MCF 10A (cell line): Measurements from ENCODE around the gene VPS25. TPM values are rescaled to one million over a fixed set of nuclear protein-coding genes. Genes with fewer than 3 reads are reported as not detected.

Experiments used
- BruUV-seq: library from RNA; stranded (reverse); fragments of 400-500 nt; replicated peaks from 2 replicates; lab custom pipeline; 2021; lab: Mats Ljungman, UMichigan
- CTCF ChIA-PET: fragments of 300-600 bp; sonication (Branson Sonifier 250); formaldehyde crosslinking; extraction: SDS; loops from one replicate; lab custom pipeline; 2021; ENCODE audit warnings: antibody characterized with exemption, inconsistent platforms; lab: Yijun Ruan, JAX
- POLR2A ChIA-PET: fragments of 300-600, 350-650 bp; sonication (Branson Sonifier 250); formaldehyde crosslinking; extraction: SDS; loops from one replicate; lab custom pipeline; 2020; ENCODE audit warnings: antibody characterized with exemption, inconsistent platforms; lab: Yijun Ruan, JAX
- DNase-seq: peaks from one replicate; pipeline ENCODE4 v3.0.0-alpha.2; 2018; ENCODE audit not compliant: unreplicated experiment
- H3K27ac Mint-ChIP-seq: one replicate; pipeline ENCODE4 v1.8.0; 2022; ENCODE audit warnings: mild to moderate bottlenecking, low read depth, mixed read lengths; ENCODE audit not compliant: unreplicated experiment
- H3K27me3 Mint-ChIP-seq: one replicate; pipeline ENCODE4 v1.8.0; 2022; ENCODE audit warnings: mixed read lengths; ENCODE audit not compliant: insufficient read depth, unreplicated experiment
- H3K36me3 Mint-ChIP-seq: one replicate; pipeline ENCODE4 v1.8.0; 2022; ENCODE audit warnings: mild to moderate bottlenecking, moderate library complexity, mixed read lengths; ENCODE audit not compliant: insufficient read depth, unreplicated experiment
- H3K4me1 Mint-ChIP-seq: one replicate; pipeline ENCODE4 v1.8.0; 2022; ENCODE audit warnings: mixed read lengths; ENCODE audit not compliant: insufficient read depth, unreplicated experiment
- H3K4me3 Mint-ChIP-seq: one replicate; pipeline ENCODE4 v1.8.0; 2022; ENCODE audit warnings: mild to moderate bottlenecking, moderate library complexity, mixed read lengths; ENCODE audit not compliant: unreplicated experiment
- H3K9me3 Mint-ChIP-seq: one replicate; pipeline ENCODE4 v1.8.0; 2022; ENCODE audit warnings: mixed read lengths; ENCODE audit not compliant: unreplicated experiment
- CTCF ChIP-seq: fragments of 200-600 bp; IDR thresholded peaks from one replicate; pipeline ENCODE4 v1.8.0; 2022; ENCODE audit warnings: antibody characterized with exemption, mild to moderate bottlenecking; ENCODE audit not compliant: unreplicated experiment
- intact Hi-C: fragments of 100-400 bp; cut with micrococcal nuclease; formaldehyde crosslinking; loops from 2 replicates; pipeline ENCODE4 v1.14.1; 2022
- total RNA-seq: library from RNA; stranded (reverse); gene quantifications from 2 replicates; pipeline ENCODE4 v1.2.3, GENCODE V29; 2022

The VPS25 gene
- total RNA-seq, 1 experiment from 2014 or later = 84.3 TPM

GRCh38 chr17:42743595-42744282 is 29.5 kb upstream of the VPS25 start:
- peak overlapping the region; percentile 96 for H3K27ac Mint-ChIP-seq
- peaks cover 6% of the 10 kb centered on the region for H3K36me3 Mint-ChIP-seq
- H3K4me3 Mint-ChIP-seq = peak overlapping the region; percentile 91
- intact Hi-C loops = loop anchor here (2.0 kb wide), 1 partner anchor 19 kb away; no protein-coding TSS in a partner anchor
- no TSS peak for BruUV-seq
- TF ChIP-seq CTCF = no peak
- H3K27me3 Mint-ChIP-seq = no peaks in the 10 kb centered on the region
- CTCF ChIA-PET = interaction anchor here (0.5 to 1.3 kb wide), 8 partner anchors 11 to 740 kb away, joined by 3 to 5 read pairs (median 4); partner anchors contain the start of gene DHX8
- no peaks in the 10 kb centered on the region for H3K9me3 Mint-ChIP-seq
- POLR2A ChIA-PET = interaction anchor here (0.6 to 2.2 kb wide), 10 partner anchors 8 to 944 kb away, joined by 3 to 10 read pairs (median 4); partner anchors contain the start of genes BECN1, PSMC3IP, RETREG3 and TUBG1
- peaks cover 10% of the 10 kb centered on the region for H3K4me1 Mint-ChIP-seq
- DNase-seq = no peak

- ChIA-PET CTCF (interaction anchor here (1.2 to 1.3 kb wide), 2 partner anchors 19 to 23 kb away, joined by 4 to 5 read pairs; no protein-coding TSS in a partner anchor), POLR2A (interaction anchor here (0.8 to 2.2 kb wide), 8 partner anchors 9 to 167 kb away, joined by 3 to 10 read pairs (median 4); partner anchors contain the start of genes BECN1, PSMC3IP, RETREG3 and TUBG1)
- Mint-ChIP-seq H3K4me3 (peak overlapping the region; percentile 91), H3K27me3 (no peaks in the 10 kb centered on the region), H3K36me3 (peaks cover 6% of the 10 kb centered on the region), H3K27ac (peak overlapping the region; percentile 96), H3K4me1 (peaks cover 10% of the 10 kb centered on the region), H3K9me3 (no peaks in the 10 kb centered on the region)
- DNase-seq = peak; percentile 64
- TF ChIP-seq CTCF = peak; percentile 5
- intact Hi-C loops = loop anchor here (2.0 kb wide), 1 partner anchor 18 kb away; no protein-coding TSS in a partner anchor
- TSS peak; percentile 35 for BruUV-seq
These were observed 28.9 kb upstream of the VPS25 start for GRCh38 chr17:42744283-42744805.

- Mint-ChIP-seq H3K36me3 (peaks cover 6% of the 10 kb centered on the region), H3K27me3 (no peaks in the 10 kb centered on the region), H3K27ac (peak within 1 kb of the TSS; percentile 96), H3K9me3 (no peaks in the 10 kb centered on the region), H3K4me1 (peaks cover 10% of the 10 kb centered on the region), H3K4me3 (peak within 1 kb of the TSS; percentile 91)
- BruUV-seq = no TSS peak
- ChIA-PET CTCF (no interaction called here), POLR2A (interaction anchor here (1.5 to 1.9 kb wide), 2 partner anchors 74 to 167 kb away, joined by 4 to 7 read pairs; partner anchors contain the start of gene PSMC3IP)
- TF ChIP-seq CTCF = no peak
- intact Hi-C loops = loop anchor here (2.0 kb wide), 1 partner anchor 18 kb away; no protein-coding TSS in a partner anchor
- DNase-seq = peak; percentile 90
These were observed 28.2 kb upstream of the VPS25 start, which contains the start of gene EZH1 for GRCh38 chr17:42744806-42745617. TSS of gene EZH1 (minus strand) at chr17:42745040. CDS start at chr17:42728941, 16,099 bp downstream.
